Astrocyte (in vitro differentiated cells and primary cell): ENCODE measurements around the gene FAF1. TPM values are rescaled to one million over a fixed set of nuclear protein-coding genes. Genes with fewer than 3 reads are reported as not detected.
"Not testable (repeated sequence)": the region's sequence is repeated elsewhere in the genome, so short reads cannot be mapped to it uniquely, and the experiment has no call there.

ENCODE experiments used
- DNase-seq: peaks from one replicate; pipeline ENCODE4 v3.0.0-alpha.2; 2010; ENCODE audit warnings: low read depth
- FAIRE-seq: peaks from 2 replicates; lab custom pipeline; 2011; peaks lifted over from hg19 to GRCh38; lab: Jason Lieb, UNC
- H2AFZ ChIP-seq: 2 replicates; pipeline ENCODE4 v1.6.0; 2012; ENCODE audit warnings: low read depth, low read length, inconsistent platforms
- H3K27ac ChIP-seq: 2 replicates; pipeline ENCODE4 v1.5.1; 2011; ENCODE audit warnings: low read depth, low read length, inconsistent platforms
- H3K27me3 ChIP-seq: 2 replicates; pipeline ENCODE4 v1.6.0; 2011; ENCODE audit warnings: low read length, inconsistent platforms; ENCODE audit not compliant: insufficient read depth
- H3K36me3 ChIP-seq: 2 replicates; pipeline ENCODE4 v1.5.1; 2011; ENCODE audit warnings: low read length, inconsistent platforms; ENCODE audit not compliant: insufficient read depth
- H3K4me1 ChIP-seq: 2 replicates; pipeline ENCODE4 v1.5.1; 2011; ENCODE audit warnings: low read length, inconsistent platforms; ENCODE audit not compliant: insufficient read depth
- H3K4me2 ChIP-seq: 2 replicates; pipeline ENCODE4 v1.6.0; 2012; ENCODE audit warnings: low read length, inconsistent platforms
- H3K4me3 ChIP-seq: 2 replicates; pipeline ENCODE4 v1.5.1; 2011; ENCODE audit warnings: low read depth, mild to moderate bottlenecking, low read length, inconsistent platforms; ENCODE audit not compliant: insufficient read depth
- H3K79me2 ChIP-seq: 2 replicates; pipeline ENCODE4 v1.6.0; 2012; ENCODE audit warnings: mild to moderate bottlenecking, low read length, inconsistent platforms; ENCODE audit not compliant: insufficient read depth
- H3K9ac ChIP-seq: 2 replicates; pipeline ENCODE4 v1.6.0; 2012; ENCODE audit warnings: mild to moderate bottlenecking, low read length, inconsistent platforms
- H3K9me3 ChIP-seq: 2 replicates; pipeline ENCODE4 v1.5.1; 2012; ENCODE audit warnings: low read depth, mild to moderate bottlenecking, low read length, inconsistent platforms; ENCODE audit not compliant: insufficient read depth
- H4K20me1 ChIP-seq: 2 replicates; pipeline ENCODE4 v1.6.0; 2012; ENCODE audit warnings: low read length, inconsistent platforms; ENCODE audit not compliant: insufficient read depth
- H3K27ac Mint-ChIP-seq: one replicate; pipeline ENCODE4 v1.8.0; 2021; ENCODE audit warnings: mild to moderate bottlenecking, mixed read lengths; ENCODE audit not compliant: unreplicated experiment
- H3K27me3 Mint-ChIP-seq: one replicate; pipeline ENCODE4 v1.8.0; 2021; ENCODE audit warnings: low read depth, mixed read lengths; ENCODE audit not compliant: unreplicated experiment
- H3K36me3 Mint-ChIP-seq: one replicate; pipeline ENCODE4 v1.8.0; 2021; ENCODE audit warnings: low read depth, mixed read lengths; ENCODE audit not compliant: unreplicated experiment
- H3K4me1 Mint-ChIP-seq: one replicate; pipeline ENCODE4 v1.8.0; 2021; ENCODE audit warnings: low read depth, mixed read lengths; ENCODE audit not compliant: unreplicated experiment
- H3K4me3 Mint-ChIP-seq: one replicate; pipeline ENCODE4 v1.8.0; 2021; ENCODE audit warnings: mild to moderate bottlenecking, moderate library complexity, mixed read lengths; ENCODE audit not compliant: unreplicated experiment
- H3K9me3 Mint-ChIP-seq: one replicate; pipeline ENCODE4 v1.8.0; 2021; ENCODE audit warnings: mild to moderate bottlenecking, mixed read lengths; ENCODE audit not compliant: unreplicated experiment
- CTCF ChIP-seq: IDR thresholded peaks from 2 replicates; pipeline ENCODE4 v1.5.1; 2011; ENCODE audit warnings: low read depth, mild to moderate bottlenecking, inconsistent platforms, low read length, moderate library complexity; ENCODE audit not compliant: insufficient read depth
- EZH2 ChIP-seq: IDR thresholded peaks from 2 replicates; pipeline ENCODE4 v1.6.1; 2012; ENCODE audit warnings: mild to moderate bottlenecking, low read length, inconsistent platforms; ENCODE audit not compliant: insufficient read depth
- total RNA-seq: library from RNA; stranded (reverse); gene quantifications from 2 replicates; pipeline ENCODE4 v1.2.1, GENCODE V29; 2021

Gene FAF1
- total RNA-seq, 1 donor from 2014 or later: 35.4 TPM

- no peak for DNase-seq
- H3K27ac ChIP-seq: no peak overlapping the region
- peaks cover 2% of the 10 kb centered on the region for H3K9me3 Mint-ChIP-seq
- no peaks in the 10 kb centered on the region for H3K36me3 ChIP-seq
- H3K9me3 ChIP-seq: no peaks in the 10 kb centered on the region
- H3K27me3 ChIP-seq: no peaks in the 10 kb centered on the region
- peaks cover 76% of the 10 kb centered on the region for H3K79me2 ChIP-seq
- H3K27me3 Mint-ChIP-seq: no peaks in the 10 kb centered on the region
- no peak for FAIRE-seq
- H3K4me1 ChIP-seq: no peaks in the 10 kb centered on the region
- H3K9ac ChIP-seq: no peak overlapping the region
- no peak overlapping the region for H3K4me2 ChIP-seq
- H2AFZ ChIP-seq: no peak overlapping the region
- H3K36me3 Mint-ChIP-seq: no peaks in the 10 kb centered on the region
- no peak for TF ChIP-seq EZH2
- no peak for TF ChIP-seq CTCF
- H3K4me3 Mint-ChIP-seq: no peak overlapping the region
- peaks cover 7% of the 10 kb centered on the region for H3K4me1 Mint-ChIP-seq
- peaks cover 46% of the 10 kb centered on the region for H4K20me1 ChIP-seq
- H3K27ac Mint-ChIP-seq: no peak overlapping the region
- no peak overlapping the region for H3K4me3 ChIP-seq
Measured at GRCh38 chr1:50917138-50918137, 42.6 kb downstream of the FAF1 start.

- H3K4me1 Mint-ChIP-seq: peaks cover 7% of the 10 kb centered on the region
- Histone ChIP-seq H3K9ac (no peak overlapping the region), H3K4me1 (no peaks in the 10 kb centered on the region), H3K4me2 (no peak overlapping the region), H3K27me3 (no peaks in the 10 kb centered on the region), H3K9me3 (no peaks in the 10 kb centered on the region), H3K4me3 (no peak overlapping the region), H3K27ac (no peak overlapping the region), H2AFZ (no peak overlapping the region), H3K79me2 (peaks cover 71% of the 10 kb centered on the region), H3K36me3 (no peaks in the 10 kb centered on the region), H4K20me1 (peaks cover 46% of the 10 kb centered on the region)
- FAIRE-seq (no peak), DNase-seq (no peak)
- H3K36me3 Mint-ChIP-seq: no peaks in the 10 kb centered on the region
- H3K27ac Mint-ChIP-seq: no peak overlapping the region
- no peak for TF ChIP-seq EZH2
- TF ChIP-seq CTCF: no peak
- peaks cover 2% of the 10 kb centered on the region for H3K9me3 Mint-ChIP-seq
- no peaks in the 10 kb centered on the region for H3K27me3 Mint-ChIP-seq
- H3K4me3 Mint-ChIP-seq: no peak overlapping the region
Measured at GRCh38 chr1:50915621-50916020, 44.4 kb downstream of the FAF1 start.

- Mint-ChIP-seq H3K4me1 (peaks cover 7% of the 10 kb centered on the region), H3K36me3 (no peaks in the 10 kb centered on the region), H3K27ac (no peak overlapping the region), H3K4me3 (no peak overlapping the region), H3K27me3 (no peaks in the 10 kb centered on the region), H3K9me3 (peaks cover 5% of the 10 kb centered on the region)
- no peaks in the 10 kb centered on the region for H3K36me3 ChIP-seq
- FAIRE-seq: no peak
- H3K27ac ChIP-seq: no peak overlapping the region
- H3K27me3 ChIP-seq: no peaks in the 10 kb centered on the region
- no peak overlapping the region for H3K4me2 ChIP-seq
- no peak overlapping the region for H3K4me3 ChIP-seq
- peaks cover 60% of the 10 kb centered on the region for H3K79me2 ChIP-seq
- no peaks in the 10 kb centered on the region for H3K9me3 ChIP-seq
- TF ChIP-seq EZH2 (no peak), CTCF (no peak)
- no peak overlapping the region for H3K9ac ChIP-seq
- DNase-seq: no peak
- no peak overlapping the region for H2AFZ ChIP-seq
- no peaks in the 10 kb centered on the region for H3K4me1 ChIP-seq
- H4K20me1 ChIP-seq: peaks cover 43% of the 10 kb centered on the region
Measured at GRCh38 chr1:50913954-50914353, 46.1 kb downstream of the FAF1 start.

GRCh38 chr1:50910356-50910755, 49.7 kb downstream of the FAF1 start:
- not testable (repeated sequence) for H3K4me1 Mint-ChIP-seq
- H4K20me1 ChIP-seq: peaks cover 20% of the 10 kb centered on the region

More at GRCh38 chr1:50910356-50910755, 49.7 kb downstream of the FAF1 start:
- H3K27me3 Mint-ChIP-seq, DNase-seq, H3K4me2 ChIP-seq, H3K4me1 ChIP-seq, H2AFZ ChIP-seq, H3K27ac Mint-ChIP-seq, H3K9me3 ChIP-seq, H3K9ac ChIP-seq, FAIRE-seq, H3K36me3 ChIP-seq, H3K27me3 ChIP-seq, H3K27ac ChIP-seq, H3K36me3 Mint-ChIP-seq, H3K4me3 Mint-ChIP-seq, H3K4me3 ChIP-seq: not testable (repeated sequence)
- H3K79me2 ChIP-seq: peaks cover 36% of the 10 kb centered on the region
- peaks cover 12% of the 10 kb centered on the region for H3K9me3 Mint-ChIP-seq
